GOT3 (cell line): ENCODE data around the gene BIRC5.

ENCODE experiments used
- DNase-seq: peaks from one replicate; lab custom pipeline; 2025; ENCODE audit warnings: mixed read lengths; lab: John Stamatoyannopoulos, UW

Gene BIRC5

DNA sequence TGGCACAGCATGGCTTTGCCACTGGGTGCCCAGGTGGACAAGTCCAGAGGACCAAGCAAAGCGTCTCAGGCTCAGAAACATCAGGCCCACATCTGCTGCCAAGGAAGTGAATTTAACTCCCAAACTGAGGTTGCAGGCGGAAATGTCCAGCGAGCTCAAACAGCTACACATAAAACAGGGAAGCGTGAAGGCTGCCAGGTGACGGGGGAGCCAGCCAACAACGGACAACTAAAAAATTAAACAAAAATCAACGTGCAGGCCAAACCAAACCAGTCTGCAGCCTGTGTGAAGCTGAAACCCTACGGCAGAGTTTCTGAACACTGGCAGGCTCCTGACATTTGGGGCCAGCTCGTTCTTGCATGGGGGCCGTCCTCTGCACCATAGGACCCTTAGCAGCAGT lies 29.7 kb upstream of the BIRC5 start:
- no peak for DNase-seq

DNA sequence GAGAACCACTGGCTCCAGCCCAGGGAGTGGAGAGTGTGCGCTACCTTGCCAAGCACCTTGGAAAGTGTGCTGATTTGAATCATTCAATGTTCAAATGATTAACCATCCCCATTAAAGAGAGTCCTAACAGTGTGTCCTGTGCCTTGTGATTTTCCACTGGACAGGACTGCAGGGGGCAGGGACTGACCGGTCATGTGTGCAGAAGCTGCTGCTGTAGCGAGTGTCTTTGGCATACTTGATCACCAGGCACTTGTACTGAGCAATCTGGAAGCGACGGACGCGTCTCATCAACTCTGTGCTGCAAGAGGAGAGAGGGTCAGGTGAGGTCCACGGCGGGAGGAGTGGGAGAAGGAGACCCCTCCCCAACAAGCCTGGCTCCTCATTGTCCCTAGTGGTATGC lies 29.2 kb upstream of the BIRC5 start:
- no peak for DNase-seq

GRCh38 chr17:78185981-78186691 lies 27.9 kb upstream of the BIRC5 start:
- no peak for DNase-seq

GRCh38 chr17:78186692-78187595 lies 27.1 kb upstream of the BIRC5 start, which contains the start of the genes AFMID and TK1:
Gene AFMID (plus strand): TSS chr17:78187362. CDS start chr17:78187371, 9 bp downstream.
Gene TK1 (minus strand): TSS chr17:78187052. CDS start chr17:78186994, 58 bp downstream.
- DNase-seq, result peak; percentile 94

DNA sequence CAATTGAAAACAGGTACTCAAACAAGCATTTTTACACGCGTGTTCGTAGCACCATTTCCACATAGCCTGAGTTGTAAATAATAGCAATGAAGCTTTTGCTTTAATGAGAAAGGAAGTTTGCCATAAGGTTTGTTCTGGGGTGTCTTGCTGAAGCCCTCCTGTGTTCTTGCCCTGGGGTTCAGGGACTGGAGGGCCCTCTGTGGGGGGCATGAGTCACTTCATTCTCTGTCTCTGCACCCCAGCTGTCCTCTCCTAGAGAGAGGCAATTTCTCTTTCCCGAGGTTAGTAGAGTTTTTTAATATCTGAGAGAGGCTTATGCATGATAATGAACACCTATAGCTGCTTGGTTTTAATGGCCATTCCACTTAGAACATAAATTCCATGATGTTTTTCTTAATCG lies 17.3 kb upstream of the BIRC5 start:
- DNase-seq, result no peak

- no peak for DNase-seq
Measured at GRCh38 chr17:78197147-78197832, 16.8 kb upstream of the BIRC5 start.

GRCh38 chr17:78200451-78200850 lies 13.6 kb upstream of the BIRC5 start:
- no peak for DNase-seq

- DNase-seq, result no peak
Measured at GRCh38 chr17:78202666-78203065, 11.4 kb upstream of the BIRC5 start.

DNA sequence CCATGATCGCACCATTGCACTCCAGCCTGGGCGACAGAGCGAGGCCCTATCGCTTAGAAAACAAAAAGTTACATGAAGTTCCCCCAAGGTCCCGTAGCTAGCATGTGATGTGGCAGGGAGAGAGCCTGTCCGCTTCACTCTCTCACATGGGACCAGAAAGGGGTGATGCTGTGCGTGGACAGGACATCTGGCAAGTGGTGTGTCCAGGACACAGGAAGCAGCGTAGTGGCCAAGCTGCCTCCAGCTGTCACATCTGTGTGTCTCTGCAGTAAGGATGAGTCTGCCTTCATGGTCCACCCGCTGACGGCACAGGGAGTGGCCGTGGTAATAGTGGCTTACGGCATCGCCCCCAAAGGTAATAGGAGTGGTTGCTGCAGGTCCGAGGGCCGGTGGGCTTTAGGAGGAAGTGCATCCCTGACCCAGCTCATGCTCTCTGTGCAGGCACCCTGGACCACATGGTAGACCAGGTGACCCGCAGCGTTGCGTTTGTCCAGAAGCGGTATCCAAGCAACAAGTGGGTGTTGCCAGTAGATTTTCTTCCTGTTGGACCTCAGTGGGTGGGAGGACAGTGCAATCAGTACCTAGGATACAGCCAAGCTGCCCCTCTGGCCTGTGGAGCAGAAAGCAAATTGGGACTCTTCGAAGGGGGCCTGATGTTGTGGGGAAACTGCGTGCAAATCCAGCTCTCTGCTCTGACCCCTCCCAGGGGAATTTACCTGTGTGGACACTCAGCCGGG lies 9.5 kb upstream of the BIRC5 start:
- DNase-seq, result no peak

GRCh38 chr17:78205124-78205775 lies 8.8 kb upstream of the BIRC5 start:
- no peak for DNase-seq

GRCh38 chr17:78206298-78206697 lies 7.8 kb upstream of the BIRC5 start:
- DNase-seq, result no peak

GRCh38 chr17:78208486-78208885 lies 5.6 kb upstream of the BIRC5 start:
- no peak for DNase-seq

DNA sequence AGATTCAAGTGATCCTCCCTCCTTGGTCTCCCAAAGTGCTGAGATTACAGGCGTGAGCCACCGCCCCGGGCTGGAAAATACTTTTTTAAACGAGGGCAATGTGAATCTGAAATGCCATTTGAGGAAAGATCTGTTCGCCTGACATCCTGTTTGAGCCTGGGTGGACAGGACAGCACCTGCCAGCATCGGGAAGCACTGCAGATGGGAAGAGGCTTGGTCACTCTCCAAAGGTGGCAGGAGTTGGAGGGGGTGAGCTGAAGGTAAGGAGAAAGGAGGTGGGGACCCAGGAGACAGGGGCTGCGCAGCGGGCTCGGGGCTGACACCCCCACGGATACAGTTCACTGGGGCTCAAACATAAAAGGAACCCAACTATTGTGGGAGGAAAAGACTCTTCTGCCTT lies 3.9 kb upstream of the BIRC5 start:
- no peak for DNase-seq

GRCh38 chr17:78211032-78211431 lies 3.0 kb upstream of the BIRC5 start:
- DNase-seq, result no peak

DNA sequence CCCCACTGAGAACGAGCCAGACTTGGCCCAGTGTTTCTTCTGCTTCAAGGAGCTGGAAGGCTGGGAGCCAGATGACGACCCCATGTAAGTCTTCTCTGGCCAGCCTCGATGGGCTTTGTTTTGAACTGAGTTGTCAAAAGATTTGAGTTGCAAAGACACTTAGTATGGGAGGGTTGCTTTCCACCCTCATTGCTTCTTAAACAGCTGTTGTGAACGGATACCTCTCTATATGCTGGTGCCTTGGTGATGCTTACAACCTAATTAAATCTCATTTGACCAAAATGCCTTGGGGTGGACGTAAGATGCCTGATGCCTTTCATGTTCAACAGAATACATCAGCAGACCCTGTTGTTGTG lies 631 bp downstream of the BIRC5 start:
- DNase-seq, result no peak

- DNase-seq, result no peak
Measured at GRCh38 chr17:78219396-78220150, 5.5 kb downstream of the BIRC5 start.

- no peak for DNase-seq
Measured at GRCh38 chr17:78223061-78223460, 9.0 kb downstream of the BIRC5 start.

DNA sequence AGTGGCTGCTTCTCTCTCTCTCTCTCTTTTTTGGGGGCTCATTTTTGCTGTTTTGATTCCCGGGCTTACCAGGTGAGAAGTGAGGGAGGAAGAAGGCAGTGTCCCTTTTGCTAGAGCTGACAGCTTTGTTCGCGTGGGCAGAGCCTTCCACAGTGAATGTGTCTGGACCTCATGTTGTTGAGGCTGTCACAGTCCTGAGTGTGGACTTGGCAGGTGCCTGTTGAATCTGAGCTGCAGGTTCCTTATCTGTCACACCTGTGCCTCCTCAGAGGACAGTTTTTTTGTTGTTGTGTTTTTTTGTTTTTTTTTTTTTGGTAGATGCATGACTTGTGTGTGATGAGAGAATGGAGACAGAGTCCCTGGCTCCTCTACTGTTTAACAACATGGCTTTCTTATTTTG lies 9.7 kb downstream of the BIRC5 start:
- DNase-seq, result no peak

DNA sequence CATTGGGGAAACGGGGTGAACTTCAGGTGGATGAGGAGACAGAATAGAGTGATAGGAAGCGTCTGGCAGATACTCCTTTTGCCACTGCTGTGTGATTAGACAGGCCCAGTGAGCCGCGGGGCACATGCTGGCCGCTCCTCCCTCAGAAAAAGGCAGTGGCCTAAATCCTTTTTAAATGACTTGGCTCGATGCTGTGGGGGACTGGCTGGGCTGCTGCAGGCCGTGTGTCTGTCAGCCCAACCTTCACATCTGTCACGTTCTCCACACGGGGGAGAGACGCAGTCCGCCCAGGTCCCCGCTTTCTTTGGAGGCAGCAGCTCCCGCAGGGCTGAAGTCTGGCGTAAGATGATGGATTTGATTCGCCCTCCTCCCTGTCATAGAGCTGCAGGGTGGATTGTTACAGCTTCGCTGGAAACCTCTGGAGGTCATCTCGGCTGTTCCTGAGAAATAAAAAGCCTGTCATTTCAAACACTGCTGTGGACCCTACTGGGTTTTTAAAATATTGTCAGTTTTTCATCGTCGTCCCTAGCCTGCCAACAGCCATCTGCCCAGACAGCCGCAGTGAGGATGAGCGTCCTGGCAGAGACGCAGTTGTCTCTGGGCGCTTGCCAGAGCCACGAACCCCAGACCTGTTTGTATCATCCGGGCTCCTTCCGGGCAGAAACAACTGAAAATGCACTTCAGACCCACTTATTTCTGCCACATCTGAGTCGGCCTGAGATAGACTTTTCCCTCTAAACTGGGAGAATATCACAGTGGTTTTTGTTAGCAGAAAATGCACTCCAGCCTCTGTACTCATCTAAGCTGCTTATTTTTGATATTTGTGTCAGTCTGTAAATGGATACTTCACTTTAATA lies 10.4 kb downstream of the BIRC5 start:
- DNase-seq, result no peak
